Measurements from ENCODE around the gene GBGT1. TPM values are rescaled to one million over a fixed set of nuclear protein-coding genes. Genes with fewer than 3 reads are reported as not detected.

Gene GBGT1
- total and polyA plus RNA-seq, 2 donors (not counting 3 experiments of a cell fraction or from before 2014, with no cell fraction given), result 35.6 to 56.3 TPM

- no peak overlapping the region for H2AFZ ChIP-seq (ENCODE audit: low read depth, low read length)
- H3K9me3 ChIP-seq (replicated peaks; ENCODE audit: control insufficient read depth, insufficient read depth, low read length), result no peaks in the 10 kb centered on the region
- peaks cover 4 to 6% of the 10 kb centered on the region in 2 experiments for H3K27me3 ChIP-seq (ENCODE audit: control insufficient read depth in 2 of 2, insufficient read depth in 2 of 2, low read length in 2 of 2)
- no peaks in the 10 kb centered on the region for H4K20me1 ChIP-seq (replicated peaks; ENCODE audit: control insufficient read depth, extremely low read depth, insufficient read depth, low read length)
- BruUV-seq (replicated peaks), result no TSS peak
- TF ChIP-seq MYC (IDR thresholded peaks at IDR 0.05; ENCODE audit: low read depth, low read length) (no peak), EZH2 (IDR thresholded peaks at IDR 0.05; ENCODE audit: borderline replicate concordance, low read depth, low read length, severe bottlenecking) (no peak), GATA2 (IDR thresholded peaks at IDR 0.05; ENCODE audit: insufficient read depth, insufficient read length, low read depth, low read length) (no peak), MAX (IDR thresholded peaks at IDR 0.05; ENCODE audit: insufficient read depth, insufficient read length) (no peak), POLR2AphosphoS5 (IDR thresholded peaks at IDR 0.05; ENCODE audit: insufficient read depth, low read depth, low read length) (no peak), FOS (IDR thresholded peaks at IDR 0.05; ENCODE audit: borderline replicate concordance, insufficient read depth, low read length) (no peak)
- H3K9me1 ChIP-seq (replicated peaks; ENCODE audit: control insufficient read depth, extremely low read depth, insufficient read depth, low read length), result no peaks in the 10 kb centered on the region
- no peaks in the 10 kb centered on the region for H3K79me2 ChIP-seq (ENCODE audit: control insufficient read depth, insufficient read depth, low read length)
- no peak overlapping the region for H3K4me2 ChIP-seq (ENCODE audit: insufficient read depth, low read length)
- DNase-seq (ENCODE audit: low read depth, low spot score), result no peak
- dilution Hi-C loops (cut with MboI; ENCODE audit: extremely low pct_ligation_motif_present, low sequenced_read_pairs) (no loop called here), intact Hi-C loops (cut with micrococcal nuclease) (no loop called here)
- no peak overlapping the region for H3K27ac ChIP-seq (ENCODE audit: insufficient read depth, low read depth, low read length)
- no peaks in the 10 kb centered on the region for H3K4me1 ChIP-seq (ENCODE audit: control insufficient read depth, extremely low read depth, insufficient read depth, low read length)
- ChIA-PET POLR2A (no interaction called here), CTCF (interaction anchor here (1.3 kb wide), 1 partner anchor 8 kb away, joined by 8 read pairs; no protein-coding TSS in a partner anchor)
- H3K4me3 ChIP-seq (replicated peaks in 1 of 3; ENCODE audit: insufficient read depth in 1 of 3, low read depth in 1 of 3, low read length in 3 of 3), result no peak overlapping the region
- no peaks in the 10 kb centered on the region for H3K36me3 ChIP-seq (ENCODE audit: control insufficient read depth in 2 of 2, extremely low read depth in 1 of 2, insufficient read depth in 2 of 2, low read length in 2 of 2)
- H3K9ac ChIP-seq (replicated peaks; ENCODE audit: extremely low read depth, insufficient read depth, low read length), result no peak overlapping the region
- FAIRE-seq, result no peak
Observed at GRCh38 chr9:133194597-133194996, 30.9 kb upstream of the GBGT1 start.

GRCh38 chr9:133191989-133192388 is 28.3 kb upstream of the GBGT1 start:
- H3K4me2 ChIP-seq (ENCODE audit: insufficient read depth, low read length), result no peak overlapping the region

More at GRCh38 chr9:133191989-133192388, 28.3 kb upstream of the GBGT1 start:
- intact Hi-C loops (cut with micrococcal nuclease) (no loop called here), dilution Hi-C loops (cut with MboI; ENCODE audit: extremely low pct_ligation_motif_present, low sequenced_read_pairs) (no loop called here)
- Histone ChIP-seq H3K36me3 (ENCODE audit: control insufficient read depth in 2 of 2, extremely low read depth in 1 of 2, insufficient read depth in 2 of 2, low read length in 2 of 2) (no peaks in the 10 kb centered on the region), H3K9ac (replicated peaks; ENCODE audit: extremely low read depth, insufficient read depth, low read length) (no peak overlapping the region), H3K9me1 (replicated peaks; ENCODE audit: control insufficient read depth, extremely low read depth, insufficient read depth, low read length) (no peaks in the 10 kb centered on the region), H2AFZ (ENCODE audit: low read depth, low read length) (no peak overlapping the region), H4K20me1 (replicated peaks; ENCODE audit: control insufficient read depth, extremely low read depth, insufficient read depth, low read length) (no peaks in the 10 kb centered on the region), H3K79me2 (ENCODE audit: control insufficient read depth, insufficient read depth, low read length) (no peaks in the 10 kb centered on the region), H3K4me3 (replicated peaks in 1 of 3; ENCODE audit: insufficient read depth in 1 of 3, low read depth in 1 of 3, low read length in 3 of 3) (no peak overlapping the region), H3K27me3 (ENCODE audit: control insufficient read depth in 2 of 2, insufficient read depth in 2 of 2, low read length in 2 of 2) (peaks cover 4 to 7% of the 10 kb centered on the region in 2 experiments), H3K9me3 (replicated peaks; ENCODE audit: control insufficient read depth, insufficient read depth, low read length) (no peaks in the 10 kb centered on the region), H3K27ac (ENCODE audit: insufficient read depth, low read depth, low read length) (no peak overlapping the region), H3K4me1 (ENCODE audit: control insufficient read depth, extremely low read depth, insufficient read depth, low read length) (no peaks in the 10 kb centered on the region)
- no peak for DNase-seq (ENCODE audit: low read depth, low spot score)
- FAIRE-seq, result no peak
- TF ChIP-seq MAX (IDR thresholded peaks at IDR 0.05; ENCODE audit: insufficient read depth, insufficient read length) (no peak), CTCF (IDR thresholded peaks at IDR 0.05; ENCODE audit: extremely low read depth in 1 of 2, insufficient read depth in 1 of 2, low read depth in 1 of 2, low read length in 2 of 2) (no peak), POLR2AphosphoS5 (IDR thresholded peaks at IDR 0.05; ENCODE audit: insufficient read depth, low read depth, low read length) (no peak), JUN (IDR thresholded peaks at IDR 0.05; ENCODE audit: borderline replicate concordance, insufficient read depth, insufficient read length, low read depth) (no peak), FOS (IDR thresholded peaks at IDR 0.05; ENCODE audit: borderline replicate concordance, insufficient read depth, low read length) (no peak), POLR2A (IDR thresholded peaks at IDR 0.05; ENCODE audit: low read depth, low read length) (no peak), GATA2 (IDR thresholded peaks at IDR 0.05; ENCODE audit: insufficient read depth, insufficient read length, low read depth, low read length) (no peak), EZH2 (IDR thresholded peaks at IDR 0.05; ENCODE audit: borderline replicate concordance, low read depth, low read length, severe bottlenecking) (no peak), MYC (IDR thresholded peaks at IDR 0.05; ENCODE audit: low read depth, low read length) (no peak)
- POLR2A ChIA-PET, result no interaction called here
- BruUV-seq (replicated peaks), result no TSS peak
- CTCF ChIA-PET, result no interaction called here

Measured in endothelial cell of umbilical vein (primary cell).